GM21737 (cell line): ENCODE results near the gene LRRC61.

Experiments
- ATAC-seq: cut with Tn5 transposase; IDR thresholded peaks from one replicate; pipeline ENCODE4 v1.9.1; 2021; ENCODE audit warnings: mild to moderate bottlenecking, moderate library complexity; ENCODE audit not compliant: unreplicated experiment

LRRC61 gene

DNA sequence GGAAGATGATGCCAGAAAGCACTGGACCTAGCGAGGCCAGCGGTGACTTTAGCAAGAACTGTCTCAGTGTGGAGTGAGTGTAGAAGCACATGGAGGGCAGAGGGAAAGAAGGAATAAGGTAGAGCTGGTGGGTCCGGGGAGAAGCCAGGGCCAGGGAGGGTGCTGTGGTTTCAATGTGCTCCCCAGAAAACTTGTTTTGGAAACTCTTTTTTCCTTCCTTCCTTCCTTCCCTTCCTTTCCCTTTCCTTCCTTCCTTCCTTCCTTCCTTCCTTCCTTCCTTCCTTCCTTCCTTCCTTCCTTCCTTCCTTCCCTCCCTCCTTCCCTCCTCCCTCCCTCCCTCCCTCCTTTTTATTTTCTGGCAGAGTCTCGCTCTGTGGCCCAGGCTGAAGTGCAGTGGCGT lies 23.8 kb downstream of the LRRC61 start:
- ATAC-seq, result no peak

- no peak for ATAC-seq
These were observed 28.5 kb downstream of the LRRC61 start for GRCh38 chr7:150351587-150352194.

DNA sequence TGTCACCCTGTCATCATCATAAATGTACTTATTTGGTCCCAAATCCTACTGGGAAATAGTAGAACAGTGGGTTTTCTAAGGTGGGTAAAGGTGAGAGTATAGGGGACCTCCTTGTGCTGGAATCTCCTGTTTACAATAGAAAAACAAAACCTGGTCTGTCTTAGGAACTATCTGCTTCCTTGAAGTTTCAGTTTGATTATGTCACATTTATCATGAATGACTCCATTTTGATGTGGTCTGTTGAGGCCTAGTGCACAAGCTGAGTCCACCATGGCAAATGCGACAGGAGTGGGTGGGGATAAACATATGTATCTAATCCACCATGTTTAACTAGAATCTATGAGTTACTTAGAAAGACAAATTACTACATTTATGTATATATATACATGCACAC lies 32.5 kb downstream of the LRRC61 start:
- ATAC-seq, result no peak

- ATAC-seq, result no peak
These were observed 33.2 kb downstream of the LRRC61 start for GRCh38 chr7:150356265-150356897.

DNA sequence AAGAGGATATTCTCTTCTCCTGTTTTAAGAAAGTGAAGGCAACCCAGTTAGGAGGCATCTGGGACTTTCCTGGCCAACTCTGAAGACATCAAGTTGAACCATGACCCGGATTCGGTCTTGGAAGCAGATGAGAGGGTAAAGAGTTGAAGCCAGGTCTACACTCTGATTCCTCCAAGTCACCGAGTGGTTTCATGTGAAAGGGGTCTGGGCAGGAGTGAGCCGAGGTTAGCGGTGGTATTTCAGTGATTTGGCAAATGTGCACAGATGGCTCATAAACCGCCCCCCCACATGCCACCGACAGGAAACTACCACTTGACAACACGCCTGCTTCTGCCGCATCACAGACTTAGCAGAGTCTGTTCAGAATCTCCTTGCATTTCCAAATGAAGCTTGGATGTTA lies 34.1 kb downstream of the LRRC61 start:
- no peak for ATAC-seq

GRCh38 chr7:150357771-150358427 lies 34.7 kb downstream of the LRRC61 start:
- no peak for ATAC-seq

DNA sequence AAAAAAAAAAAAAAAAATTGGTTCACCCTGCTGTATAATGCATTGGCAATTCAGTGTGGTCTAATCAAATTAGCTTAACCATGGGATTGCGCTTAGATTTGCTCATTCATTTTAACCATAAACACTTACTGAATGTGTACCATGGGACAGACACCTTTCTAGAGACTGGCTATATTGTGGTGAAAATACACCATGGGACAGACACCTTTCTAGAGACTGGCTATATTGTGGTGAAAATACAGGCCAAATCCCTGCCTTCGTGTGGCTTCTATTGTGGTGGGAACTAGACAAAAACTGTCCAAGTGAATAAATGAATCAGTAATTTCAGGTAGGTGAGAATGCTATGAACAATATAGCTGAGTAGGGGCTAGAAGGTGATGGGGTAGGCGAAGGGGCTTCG lies 35.3 kb downstream of the LRRC61 start:
- no peak for ATAC-seq

DNA sequence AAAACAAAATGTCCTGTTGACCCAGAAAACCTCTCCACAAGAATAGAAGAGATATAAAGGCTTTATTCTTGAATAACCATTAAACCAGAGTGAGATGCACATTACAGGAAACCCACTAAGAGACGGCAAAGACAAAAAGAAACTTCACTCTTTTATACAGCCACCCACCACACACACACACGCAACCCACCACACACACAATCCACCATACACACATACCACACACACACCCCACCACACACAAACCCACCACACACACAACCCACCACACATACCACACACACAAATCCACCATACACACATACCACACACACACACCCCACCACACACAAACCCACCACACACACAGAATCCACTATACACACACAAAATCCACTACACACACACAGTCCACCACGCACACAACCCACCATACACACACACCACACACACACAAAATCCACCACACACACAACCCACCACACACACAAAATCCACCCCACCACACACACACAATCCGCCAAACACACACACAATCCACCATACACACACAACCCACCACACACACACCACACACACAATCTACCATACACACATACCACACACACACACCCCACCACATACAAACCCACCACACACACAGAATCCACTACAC lies 36.0 kb downstream of the LRRC61 start:
- no peak for ATAC-seq

- ATAC-seq, result no peak
These were observed 36.6 kb downstream of the LRRC61 start for GRCh38 chr7:150359622-150360362.

DNA sequence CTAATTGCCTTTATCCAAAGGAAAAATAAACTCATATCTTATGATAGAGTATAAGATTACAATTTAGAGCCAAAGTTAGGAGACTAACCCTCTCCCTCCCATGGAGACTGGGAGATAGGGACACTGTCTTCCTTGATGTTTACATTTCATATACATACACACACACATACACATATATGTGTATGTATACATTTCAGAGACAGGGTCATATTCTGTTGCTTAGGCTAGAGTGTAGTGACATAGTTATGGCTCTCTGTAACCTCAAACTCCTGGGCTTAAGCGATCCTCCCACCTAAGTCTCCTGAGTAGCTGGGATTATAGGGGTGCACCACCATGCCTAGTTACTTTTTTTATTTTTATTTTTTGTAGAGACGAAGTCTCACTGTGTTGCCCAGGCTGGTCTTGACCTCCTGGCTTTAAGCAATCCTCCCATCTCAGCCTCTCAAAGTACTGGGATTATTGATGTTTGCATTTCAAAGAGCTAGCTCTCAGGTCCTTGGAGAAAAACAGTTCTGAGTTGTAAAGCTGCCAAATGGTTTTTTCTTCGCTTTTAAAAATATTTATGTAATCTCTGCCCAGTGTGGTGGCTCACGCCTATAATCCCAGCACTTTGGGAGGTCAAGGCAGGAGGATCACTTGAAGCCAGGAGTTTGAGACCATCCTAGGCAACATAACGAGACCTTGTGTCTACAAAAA lies 37.4 kb downstream of the LRRC61 start:
- ATAC-seq, result no peak

DNA sequence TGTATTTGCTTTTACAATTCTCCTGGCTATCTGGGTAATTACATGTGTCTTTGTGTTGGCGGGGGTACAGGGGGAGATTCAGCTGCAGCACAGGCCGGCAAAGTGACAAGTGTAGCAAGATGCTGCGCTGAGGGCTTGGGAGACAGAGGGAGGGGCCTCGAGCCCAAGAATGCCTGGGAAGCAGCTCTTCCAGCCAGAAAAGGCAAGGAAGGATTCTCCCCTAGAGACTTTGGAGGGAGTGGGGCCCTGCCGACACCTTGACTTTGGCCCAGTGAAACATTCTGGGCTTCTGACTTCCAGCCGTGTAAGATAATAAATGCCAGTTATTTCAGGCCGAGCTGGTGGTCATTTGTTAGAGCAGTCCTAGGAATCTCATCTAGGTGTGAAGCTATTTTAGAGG lies 38.2 kb downstream of the LRRC61 start:
- ATAC-seq, result no peak

GRCh38 chr7:150361807-150362621 lies 38.9 kb downstream of the LRRC61 start:
- ATAC-seq, result no peak

- ATAC-seq, result no peak
These were observed 40.2 kb downstream of the LRRC61 start for GRCh38 chr7:150363370-150363769.

DNA sequence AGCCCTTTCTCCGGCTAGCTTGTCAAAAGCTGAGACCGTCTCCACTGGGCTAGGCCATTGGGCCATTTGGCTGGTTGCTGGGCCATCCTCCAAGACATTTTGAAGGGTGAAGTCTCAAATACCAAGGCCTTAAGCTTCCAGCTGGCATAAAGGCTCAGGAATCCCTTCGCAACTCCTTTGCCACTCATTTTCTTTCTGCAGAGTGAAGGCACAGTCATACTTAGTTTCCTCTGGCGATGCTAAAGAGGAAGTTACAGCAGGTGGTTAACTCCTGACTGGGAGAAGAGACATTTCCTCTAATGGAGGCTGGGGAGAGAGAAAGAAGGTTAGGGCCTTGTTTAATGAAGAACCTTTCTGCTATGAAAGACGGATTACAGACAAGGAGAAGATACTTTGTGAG lies 40.7 kb downstream of the LRRC61 start:
- no peak for ATAC-seq

DNA sequence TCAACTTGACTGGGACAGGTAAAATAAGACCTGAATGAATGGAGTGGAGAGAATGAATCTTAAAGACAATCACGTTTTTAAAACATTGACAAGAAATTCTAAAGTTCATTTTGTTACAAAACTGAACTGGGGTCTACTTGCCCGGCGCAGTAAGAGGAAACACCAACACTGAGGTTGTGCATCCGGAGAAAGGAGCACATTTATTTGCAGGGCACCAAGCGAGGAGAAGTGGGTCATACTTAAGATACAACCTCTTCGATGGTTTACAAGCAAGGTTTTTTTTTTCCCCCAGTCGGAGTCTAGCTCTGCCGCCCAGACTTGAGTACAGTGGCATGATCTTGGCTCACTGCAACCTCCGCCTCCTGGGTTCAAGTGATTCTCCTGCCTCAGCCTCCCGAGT lies 42.0 kb downstream of the LRRC61 start:
- no peak for ATAC-seq

GRCh38 chr7:150365673-150366398 lies 42.7 kb downstream of the LRRC61 start:
- ATAC-seq, result no peak

DNA sequence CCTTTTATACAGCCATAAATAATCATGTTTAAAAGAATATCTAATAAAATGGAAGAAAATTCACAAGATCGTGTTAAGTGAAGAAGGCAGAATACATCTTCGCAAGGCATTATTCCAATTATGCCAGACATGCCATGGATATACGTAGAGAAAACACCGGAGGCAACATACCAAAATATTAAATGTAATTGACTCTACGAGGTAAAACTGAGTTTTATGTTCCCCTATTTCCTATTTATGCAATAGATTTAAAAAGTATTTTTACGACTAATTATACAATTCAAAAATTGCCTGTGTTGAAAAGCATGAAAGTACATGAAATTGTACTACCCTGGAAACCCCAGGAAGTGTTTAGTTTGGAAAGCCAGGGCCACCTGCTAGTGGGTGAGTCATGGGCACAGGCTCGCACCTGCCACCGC lies 44.5 kb downstream of the LRRC61 start:
- peak; percentile 23 for ATAC-seq

GRCh38 chr7:150368096-150368883 lies 45.1 kb downstream of the LRRC61 start, which contains the start of gene REPIN1:
TSS of gene REPIN1 (plus strand) at chr7:150368822. CDS start at chr7:150369712, 890 bp downstream.
- ATAC-seq, result peak; percentile 44
